Forelimb muscle (tissue), 1 donor: ENCODE data around the gene SMTN. TPM values are rescaled to one million over a fixed set of nuclear protein-coding genes. Genes with fewer than 3 reads are reported as not detected.

Experiments used
- DNase-seq: peaks from one replicate; pipeline ENCODE4 v3.0.0-alpha.2; 2013; ENCODE audit warnings: low read depth
- polyA plus RNA-seq: library from polyadenylated mRNA; unstranded; fragments of 120-200 nt; gene quantifications from one replicate; pipeline ENCODE4 v1.2.1, GENCODE V29; 2013; ENCODE audit not compliant: insufficient read length

The SMTN gene
- polyA plus RNA-seq, 1 donor: 258 TPM

GRCh38 chr22:31153357-31153756 is 72.2 kb downstream of the SMTN start:
- no peak for DNase-seq

Other genes with a start within 250 kb of the SMTN start
- 26.4 TPM for gene MORC2, start 112.5 kb upstream of the SMTN start, polyA plus RNA-seq
- 105 TPM for gene TUG1, start 112.1 kb upstream of the SMTN start, polyA plus RNA-seq
- gene SELENOM, start 26.2 kb downstream of the SMTN start, polyA plus RNA-seq: 18.8 TPM
- gene INPP5J, start 41.6 kb downstream of the SMTN start, polyA plus RNA-seq: 1.6 TPM
- gene PLA2G3, start 59.2 kb downstream of the SMTN start, polyA plus RNA-seq: not detected
- 20.1 TPM for gene RNF185, start 78.9 kb downstream of the SMTN start, polyA plus RNA-seq
- 23.1 TPM for gene LIMK2, start 131.0 kb downstream of the SMTN start, polyA plus RNA-seq
- gene PIK3IP1, start 211.2 kb downstream of the SMTN start, polyA plus RNA-seq: 3.3 TPM